GM21529 (cell line): ENCODE results near the gene SLC47A1.

Experiments used
- ATAC-seq: cut with Tn5 transposase; IDR thresholded peaks from one replicate; pipeline ENCODE4 v1.9.1; 2021; ENCODE audit not compliant: unreplicated experiment

SLC47A1 gene

GRCh38 chr17:19592316-19592715 lies 58.7 kb downstream of the SLC47A1 start:
- ATAC-seq, result no peak

DNA sequence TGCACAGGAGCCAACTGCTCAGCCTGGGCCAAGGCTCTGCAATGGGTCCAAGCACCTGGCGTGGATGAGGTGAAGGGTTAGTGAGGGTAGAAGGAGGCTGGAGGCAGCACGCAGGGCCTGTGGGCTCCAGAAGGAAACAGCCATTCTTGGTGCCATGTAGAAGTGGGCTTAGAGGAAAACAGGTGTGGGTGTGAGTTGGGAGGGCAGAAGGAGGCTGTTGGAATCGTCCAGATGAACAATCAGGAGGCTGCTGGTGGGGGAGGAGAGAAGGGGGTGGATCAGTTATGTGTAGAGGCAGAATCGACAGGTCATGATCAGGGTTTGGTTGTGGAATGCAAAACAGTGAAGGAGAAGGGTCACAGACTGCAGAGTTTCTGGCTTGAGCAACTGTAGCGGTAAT lies 63.2 kb downstream of the SLC47A1 start:
- no peak for ATAC-seq

DNA sequence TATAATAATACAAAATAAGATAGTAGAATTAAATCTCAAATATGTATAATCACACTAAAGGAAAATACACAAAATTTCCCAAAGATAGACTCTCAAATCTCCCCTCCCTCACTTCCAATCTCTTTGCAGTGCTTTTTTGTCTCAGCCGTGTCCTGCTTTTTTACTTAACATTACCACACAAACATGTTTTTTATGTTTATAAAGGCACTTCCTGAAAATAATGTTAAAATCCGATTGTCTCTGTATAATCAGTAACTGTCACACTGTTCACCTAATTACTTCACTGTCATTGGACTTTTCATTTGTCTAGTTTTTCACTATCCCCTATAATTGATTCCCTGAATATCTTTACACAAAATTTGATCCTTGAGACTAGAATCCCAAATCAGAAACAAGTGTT lies 76.7 kb downstream of the SLC47A1 start:
- ATAC-seq, result no peak

DNA sequence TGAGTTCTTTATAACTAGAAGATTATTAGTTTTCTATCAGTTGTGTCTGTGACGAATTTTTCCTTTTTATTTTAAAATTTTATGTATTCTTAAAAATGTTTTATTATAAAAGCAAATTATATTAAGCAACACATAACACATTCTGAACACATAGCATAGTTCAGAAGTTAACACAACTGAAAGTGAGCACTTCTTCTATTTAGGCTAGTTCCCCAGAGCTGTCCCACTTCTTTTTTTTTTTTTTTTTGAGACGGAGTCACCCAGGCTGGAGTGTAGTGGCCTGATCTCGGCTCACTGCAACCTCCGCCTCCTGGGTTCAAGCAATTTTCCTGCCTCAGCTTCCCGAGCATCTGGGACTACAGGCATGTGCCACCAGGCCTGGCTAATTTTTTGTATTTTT lies 77.2 kb downstream of the SLC47A1 start:
- ATAC-seq, result no peak

DNA sequence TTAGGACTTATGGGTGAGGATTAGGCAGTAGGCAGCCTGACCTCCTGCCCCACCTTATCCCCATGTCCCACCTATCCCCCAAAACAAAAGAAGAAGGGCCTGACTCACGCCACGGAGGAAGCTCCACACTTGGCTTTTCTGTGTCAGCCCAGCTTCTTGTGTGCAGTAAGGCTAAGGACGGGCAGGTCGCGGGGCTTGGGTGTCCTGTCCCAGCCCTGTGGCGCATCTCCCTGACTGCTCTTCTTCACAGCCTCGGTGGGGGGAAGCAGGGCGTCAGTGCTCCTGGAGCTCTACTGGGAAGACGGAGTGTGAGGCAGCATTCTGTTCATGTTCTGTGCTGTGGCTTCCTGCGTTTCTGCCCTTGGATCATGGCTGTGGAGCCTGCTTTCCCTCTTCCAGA lies 80.3 kb downstream of the SLC47A1 start:
- ATAC-seq, result no peak

- no peak for ATAC-seq
Observed at GRCh38 chr17:19614900-19615299, 81.2 kb downstream of the SLC47A1 start.

DNA sequence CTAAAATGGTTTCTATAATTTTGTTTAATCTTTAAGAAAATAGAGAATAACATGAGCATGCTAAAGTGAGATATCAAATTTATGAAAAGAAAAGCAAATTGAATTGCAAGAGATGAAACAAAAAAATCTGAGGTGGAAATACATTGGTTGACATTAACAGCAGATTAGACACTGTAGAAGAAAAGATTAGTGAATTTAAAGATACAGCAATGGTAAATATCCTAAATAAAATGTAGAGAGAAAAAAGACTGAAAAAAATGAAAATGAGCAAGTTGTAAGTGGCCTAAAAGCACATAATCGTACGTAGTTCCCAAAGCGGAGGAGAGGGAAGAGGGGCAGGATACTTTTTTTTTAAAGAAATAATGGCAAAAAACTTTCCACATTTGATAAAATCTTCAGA lies 84.4 kb downstream of the SLC47A1 start:
- ATAC-seq, result no peak

DNA sequence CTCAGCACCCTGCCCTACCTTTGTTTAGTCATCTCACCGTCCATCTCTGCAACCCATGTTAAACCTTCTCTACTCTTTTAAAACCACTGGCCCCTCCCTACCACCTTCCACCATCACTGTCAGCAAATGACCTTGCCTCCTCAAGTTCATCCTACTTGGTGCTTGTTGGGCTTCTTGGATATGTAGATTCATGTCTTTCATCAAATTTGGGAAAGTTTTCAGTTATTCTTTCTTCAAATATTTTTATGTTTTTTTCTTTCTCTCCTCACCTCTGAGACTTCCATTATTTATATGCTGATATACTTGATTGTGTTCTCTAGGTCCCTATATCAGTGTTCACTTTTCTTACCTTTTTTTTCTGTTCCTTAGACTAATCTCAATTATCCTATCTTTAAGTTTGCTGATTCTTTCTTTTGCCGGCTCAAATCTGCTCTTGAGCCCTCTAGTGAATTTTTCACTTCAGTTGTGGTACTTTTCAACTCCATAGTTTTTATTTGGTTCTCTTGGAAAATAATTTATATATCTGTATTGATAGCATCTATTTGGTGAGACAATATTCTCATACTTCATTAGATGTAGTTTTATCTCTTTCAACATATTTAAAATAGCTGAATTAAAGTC lies 86.2 kb downstream of the SLC47A1 start:
- ATAC-seq, result no peak

DNA sequence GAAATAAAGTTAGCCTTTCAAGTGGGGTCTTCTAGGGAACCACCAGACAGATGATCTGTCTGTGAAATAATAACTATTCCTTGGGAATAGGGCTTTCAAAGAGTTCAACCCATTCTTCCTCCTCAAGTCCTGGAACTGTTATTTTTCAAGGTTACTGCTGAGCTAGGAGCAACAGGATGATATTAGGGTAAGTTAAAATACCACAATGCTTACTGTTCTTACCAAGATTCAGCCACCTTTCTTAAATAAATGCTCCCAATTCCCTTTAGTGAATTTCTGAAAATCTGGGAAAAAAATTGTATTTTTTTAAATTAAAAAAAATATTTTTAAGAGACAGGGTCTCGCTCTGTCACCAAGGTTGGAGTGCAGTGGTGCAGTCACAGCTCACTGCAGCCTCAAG lies 88.0 kb downstream of the SLC47A1 start:
- ATAC-seq, result no peak

DNA sequence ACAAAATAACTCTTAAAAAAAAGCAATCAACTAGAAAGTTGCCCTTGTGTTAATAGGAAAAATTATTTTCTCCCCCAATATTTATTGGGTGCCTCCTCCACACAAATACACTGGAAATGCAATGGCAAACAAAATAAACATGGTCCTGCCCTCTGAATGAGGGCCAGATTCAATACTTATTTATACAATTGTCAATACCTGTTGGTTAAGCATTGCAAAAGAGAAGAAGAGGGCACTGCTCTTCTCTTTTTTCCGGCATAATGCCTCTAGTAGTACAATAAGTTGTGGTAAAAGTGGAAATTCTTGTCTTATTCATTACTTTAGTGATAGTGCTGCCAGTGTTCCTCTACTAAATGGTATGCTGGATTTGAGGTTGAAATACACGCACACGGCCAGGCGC lies 92.4 kb downstream of the SLC47A1 start:
- ATAC-seq, result no peak
